Measurements from ENCODE around the gene FAHD2A.
"Not testable (repeated sequence)": the region's sequence is repeated elsewhere in the genome, so short reads cannot be mapped to it uniquely, and the experiment has no call there.

The FAHD2A gene

GRCh38 chr2:95393901-95394300 lies 8.6 kb upstream of the FAHD2A start:
- peaks cover 2% of the 10 kb centered on the region for H3K4me1 ChIP-seq (ENCODE audit: control insufficient read depth, insufficient read depth, low read length)
- no peak overlapping the region for H3K4me2 ChIP-seq (ENCODE audit: low read length)
- H3K4me3 ChIP-seq (ENCODE audit: low read length), result no peak overlapping the region
- no peaks in the 10 kb centered on the region for H3K9me3 ChIP-seq (replicated peaks; ENCODE audit: low read length)
- no peaks in the 10 kb centered on the region for H3K27me3 ChIP-seq (ENCODE audit: control insufficient read depth, insufficient read depth, low read length)
- no peaks in the 10 kb centered on the region for H3K36me3 ChIP-seq (ENCODE audit: insufficient read depth, low read length)
- H3K9ac ChIP-seq (ENCODE audit: low read depth, low read length), result no peak overlapping the region

- H3K36me3 ChIP-seq (ENCODE audit: insufficient read depth, low read length), result no peaks in the 10 kb centered on the region
These were observed 3.4 kb upstream of the FAHD2A start for GRCh38 chr2:95399061-95399460.

GRCh38 chr2:95401480-95401879 lies 1.0 kb upstream of the FAHD2A start:
- H3K36me3 ChIP-seq (ENCODE audit: insufficient read depth, low read length), result no peaks in the 10 kb centered on the region
- H3K4me2 ChIP-seq (ENCODE audit: low read length), result peak overlapping the region; percentile 92
- peak overlapping the region; percentile 94 for H3K9ac ChIP-seq (ENCODE audit: low read depth, low read length)
- H3K9me3 ChIP-seq (replicated peaks; ENCODE audit: low read length), result no peaks in the 10 kb centered on the region
- H3K4me1 ChIP-seq (ENCODE audit: control insufficient read depth, insufficient read depth, low read length), result peaks cover 12% of the 10 kb centered on the region
- H3K4me3 ChIP-seq (ENCODE audit: low read length), result peak overlapping the region; percentile 92
- H3K27me3 ChIP-seq (ENCODE audit: control insufficient read depth, insufficient read depth, low read length), result no peaks in the 10 kb centered on the region

More at GRCh38 chr2:95399061-95399460, 3.4 kb upstream of the FAHD2A start:
- peaks cover 12% of the 10 kb centered on the region for H3K4me1 ChIP-seq (ENCODE audit: control insufficient read depth, insufficient read depth, low read length)
- H3K9ac ChIP-seq (ENCODE audit: low read depth, low read length), result no peak overlapping the region
- H3K4me2 ChIP-seq (ENCODE audit: low read length), result no peak overlapping the region
- H3K4me3 ChIP-seq (ENCODE audit: low read length), result no peak overlapping the region
- H3K9me3 ChIP-seq (replicated peaks; ENCODE audit: low read length), result no peaks in the 10 kb centered on the region
- no peaks in the 10 kb centered on the region for H3K27me3 ChIP-seq (ENCODE audit: control insufficient read depth, insufficient read depth, low read length)

- not testable (repeated sequence) for H3K27me3 ChIP-seq (ENCODE audit: control insufficient read depth, insufficient read depth, low read length); H3K36me3 ChIP-seq (ENCODE audit: insufficient read depth, low read length)
- peak overlapping the region; percentile 94 for H3K9ac ChIP-seq (ENCODE audit: low read depth, low read length)
These were observed 521 bp upstream of the FAHD2A start for GRCh38 chr2:95402004-95402369.

GRCh38 chr2:95403204-95403721 lies 755 bp downstream of the FAHD2A start:
- H3K27me3 ChIP-seq (ENCODE audit: control insufficient read depth, insufficient read depth, low read length); H3K9me3 ChIP-seq (replicated peaks; ENCODE audit: low read length); H3K36me3 ChIP-seq (ENCODE audit: insufficient read depth, low read length): not testable (repeated sequence)
- Histone ChIP-seq H3K9ac (ENCODE audit: low read depth, low read length) (peak overlapping the region; percentile 94), H3K4me2 (ENCODE audit: low read length) (peak overlapping the region; percentile 92), H3K4me3 (ENCODE audit: low read length) (peak overlapping the region; percentile 92), H3K4me1 (ENCODE audit: control insufficient read depth, insufficient read depth, low read length) (peaks cover 12% of the 10 kb centered on the region)

More at GRCh38 chr2:95402004-95402369, 521 bp upstream of the FAHD2A start:
- not testable (repeated sequence) for H3K9me3 ChIP-seq (replicated peaks; ENCODE audit: low read length)
- H3K4me1 ChIP-seq (ENCODE audit: control insufficient read depth, insufficient read depth, low read length), result peaks cover 12% of the 10 kb centered on the region
- peak overlapping the region; percentile 92 for H3K4me2 ChIP-seq (ENCODE audit: low read length)
- H3K4me3 ChIP-seq (ENCODE audit: low read length), result peak overlapping the region; percentile 92

- H3K27me3 ChIP-seq (ENCODE audit: control insufficient read depth, insufficient read depth, low read length); H3K9me3 ChIP-seq (replicated peaks; ENCODE audit: low read length); H3K36me3 ChIP-seq (ENCODE audit: insufficient read depth, low read length): not testable (repeated sequence)
- H3K4me3 ChIP-seq (ENCODE audit: low read length), result peak overlapping the region; percentile 92
- peak overlapping the region; percentile 92 for H3K4me2 ChIP-seq (ENCODE audit: low read length)
- peak overlapping the region; percentile 94 for H3K9ac ChIP-seq (ENCODE audit: low read depth, low read length)
- H3K4me1 ChIP-seq (ENCODE audit: control insufficient read depth, insufficient read depth, low read length), result peaks cover 12% of the 10 kb centered on the region
These were observed 1.3 kb downstream of the FAHD2A start for GRCh38 chr2:95403824-95404223.

- not testable (repeated sequence) for H3K36me3 ChIP-seq (ENCODE audit: insufficient read depth, low read length); H3K9me3 ChIP-seq (replicated peaks; ENCODE audit: low read length); H3K4me2 ChIP-seq (ENCODE audit: low read length); H3K9ac ChIP-seq (ENCODE audit: low read depth, low read length); H3K4me3 ChIP-seq (ENCODE audit: low read length); H3K27me3 ChIP-seq (ENCODE audit: control insufficient read depth, insufficient read depth, low read length)
- H3K4me1 ChIP-seq (ENCODE audit: control insufficient read depth, insufficient read depth, low read length), result peaks cover 12% of the 10 kb centered on the region
These were observed 2.2 kb downstream of the FAHD2A start for GRCh38 chr2:95404676-95405075.

- H3K4me1 ChIP-seq (ENCODE audit: control insufficient read depth, insufficient read depth, low read length); H3K4me2 ChIP-seq (ENCODE audit: low read length); H3K27me3 ChIP-seq (ENCODE audit: control insufficient read depth, insufficient read depth, low read length); H3K36me3 ChIP-seq (ENCODE audit: insufficient read depth, low read length); H3K4me3 ChIP-seq (ENCODE audit: low read length); H3K9me3 ChIP-seq (replicated peaks; ENCODE audit: low read length); H3K9ac ChIP-seq (ENCODE audit: low read depth, low read length): not testable (repeated sequence)
These were observed 8.7 kb downstream of the FAHD2A start for GRCh38 chr2:95411239-95411638.

GRCh38 chr2:95414015-95414594 lies 11.6 kb downstream of the FAHD2A start:
- H3K9ac ChIP-seq (ENCODE audit: low read depth, low read length); H3K9me3 ChIP-seq (replicated peaks; ENCODE audit: low read length); H3K4me2 ChIP-seq (ENCODE audit: low read length); H3K36me3 ChIP-seq (ENCODE audit: insufficient read depth, low read length); H3K4me3 ChIP-seq (ENCODE audit: low read length); H3K27me3 ChIP-seq (ENCODE audit: control insufficient read depth, insufficient read depth, low read length); H3K4me1 ChIP-seq (ENCODE audit: control insufficient read depth, insufficient read depth, low read length): not testable (repeated sequence)

GRCh38 chr2:95415138-95415537 lies 12.6 kb downstream of the FAHD2A start:
- H3K9me3 ChIP-seq (replicated peaks; ENCODE audit: low read length); H3K4me1 ChIP-seq (ENCODE audit: control insufficient read depth, insufficient read depth, low read length); H3K27me3 ChIP-seq (ENCODE audit: control insufficient read depth, insufficient read depth, low read length); H3K36me3 ChIP-seq (ENCODE audit: insufficient read depth, low read length); H3K4me2 ChIP-seq (ENCODE audit: low read length); H3K9ac ChIP-seq (ENCODE audit: low read depth, low read length); H3K4me3 ChIP-seq (ENCODE audit: low read length): not testable (repeated sequence)

- not testable (repeated sequence) for H3K9me3 ChIP-seq (replicated peaks; ENCODE audit: low read length); H3K36me3 ChIP-seq (ENCODE audit: insufficient read depth, low read length); H3K4me2 ChIP-seq (ENCODE audit: low read length); H3K4me1 ChIP-seq (ENCODE audit: control insufficient read depth, insufficient read depth, low read length); H3K27me3 ChIP-seq (ENCODE audit: control insufficient read depth, insufficient read depth, low read length); H3K4me3 ChIP-seq (ENCODE audit: low read length); H3K9ac ChIP-seq (ENCODE audit: low read depth, low read length)
These were observed 13.1 kb downstream of the FAHD2A start for GRCh38 chr2:95415561-95415960.

- H3K9ac ChIP-seq (ENCODE audit: low read depth, low read length); H3K4me3 ChIP-seq (ENCODE audit: low read length); H3K4me1 ChIP-seq (ENCODE audit: control insufficient read depth, insufficient read depth, low read length); H3K36me3 ChIP-seq (ENCODE audit: insufficient read depth, low read length); H3K27me3 ChIP-seq (ENCODE audit: control insufficient read depth, insufficient read depth, low read length); H3K9me3 ChIP-seq (replicated peaks; ENCODE audit: low read length); H3K4me2 ChIP-seq (ENCODE audit: low read length): not testable (repeated sequence)
These were observed 24.8 kb downstream of the FAHD2A start for GRCh38 chr2:95427196-95427867.

Data from skeletal muscle satellite cell (primary cell).